SU-DHL-6 (cell line): ENCODE results near the gene SRBD1.

Source experiments
- H2AFZ ChIP-seq: fragments of 200-600 bp; sonication (generic); 2 replicates; pipeline ENCODE4 v1.6.1; 2014; ENCODE audit warnings: low read depth, mild to moderate bottlenecking, moderate library complexity, mixed read lengths, antibody characterized with exemption, low read length; ENCODE audit not compliant: severe bottlenecking
- H3F3A ChIP-seq: fragments of 200-600 bp; shearing (Covaris generic); 2 replicates; pipeline ENCODE4 v1.6.0; 2016; ENCODE audit warnings: antibody characterized with exemption, mild to moderate bottlenecking; ENCODE audit not compliant: insufficient read depth
- H3K27ac ChIP-seq: fragments of 200-600 bp; sonication (generic); 2 replicates; pipeline ENCODE4 v1.5.1; 2016; ENCODE audit warnings: low read depth, mild to moderate bottlenecking, low read length, moderate library complexity, mixed read lengths
- H3K27me3 ChIP-seq: fragments of 200-600 bp; sonication (generic), shearing (Covaris generic); 2 replicates; pipeline ENCODE4 v1.6.0; 2014; ENCODE audit warnings: mild to moderate bottlenecking, low read length
- H3K36me3 ChIP-seq: fragments of 200-600 bp; sonication (generic); 2 replicates; pipeline ENCODE4 v1.6.1; 2014; ENCODE audit warnings: mild to moderate bottlenecking, low read length, mixed read lengths
- H3K4me2 ChIP-seq: fragments of 300-600, 200-600 bp; shearing (Covaris generic), sonication (generic); 2 replicates; pipeline ENCODE4 v1.6.0; 2014; ENCODE audit warnings: low read length, low read depth, mild to moderate bottlenecking; ENCODE audit not compliant: poor library complexity, severe bottlenecking
- H3K4me3 ChIP-seq: fragments of 200-600 bp; sonication (generic); 2 replicates; pipeline ENCODE4 v1.5.1; 2014; ENCODE audit warnings: antibody characterized with exemption, low read length, mild to moderate bottlenecking, mixed read lengths; ENCODE audit not compliant: insufficient read depth, poor library complexity, severe bottlenecking
- H3K79me2 ChIP-seq: fragments of 200-600 bp; sonication (generic); 2 replicates; pipeline ENCODE4 v1.6.1; 2014; ENCODE audit warnings: mild to moderate bottlenecking, low read length, moderate library complexity; ENCODE audit not compliant: insufficient read depth
- H3K9ac ChIP-seq: fragments of 200-600 bp; sonication (generic); 2 replicates; pipeline ENCODE4 v1.7.0; 2014; ENCODE audit warnings: mild to moderate bottlenecking, low read length
- H3K9me2 ChIP-seq: fragments of 200-600 bp; sonication (generic); replicated peaks from 2 replicates; pipeline ENCODE4 v1.6.1; 2014; ENCODE audit warnings: low read length; ENCODE audit not compliant: insufficient read depth
- H3K9me3 ChIP-seq: fragments of 200-600 bp; sonication (generic); 2 replicates; pipeline ENCODE4 v1.6.1; 2014; ENCODE audit warnings: low read length, mixed read lengths; ENCODE audit not compliant: insufficient read depth
- H4K20me1 ChIP-seq: fragments of 200-600 bp; sonication (generic); 2 replicates; pipeline ENCODE4 v1.6.1; 2014; ENCODE audit warnings: low read depth, mild to moderate bottlenecking, antibody characterized with exemption, low read length, moderate library complexity, mixed read lengths
- CTCF ChIP-seq: fragments of 200-600 bp; sonication (generic); IDR thresholded peaks from one replicate; pipeline ENCODE4 v1.5.1; 2017; ENCODE audit warnings: antibody characterized with exemption, mild to moderate bottlenecking, low read length, moderate library complexity; ENCODE audit not compliant: insufficient read depth, poor library complexity, severe bottlenecking
- EZH2phosphoT487 ChIP-seq: fragments of 200-600 bp; sonication (generic), shearing (Covaris generic); conservative IDR thresholded peaks from 2 replicates; pipeline ENCODE4 v1.6.1; 2018; ENCODE audit warnings: mild to moderate bottlenecking, antibody characterized with exemption, low read length, moderate library complexity, mixed read lengths

The SRBD1 gene

GRCh38 chr2:45459860-45460259 is 151.2 kb downstream of the SRBD1 start:
- Histone ChIP-seq H2AFZ (no peak overlapping the region), H3F3A (no peaks in the 10 kb centered on the region), H3K27ac (no peak overlapping the region), H3K36me3 (no peaks in the 10 kb centered on the region), H3K9ac (no peak overlapping the region), H4K20me1 (no peaks in the 10 kb centered on the region), H3K79me2 (no peaks in the 10 kb centered on the region), H3K9me2 (no peaks in the 10 kb centered on the region), H3K9me3 (no peaks in the 10 kb centered on the region), H3K4me2 (no peak overlapping the region), H3K4me3 (no peak overlapping the region), H3K27me3 (no peaks in the 10 kb centered on the region)
- no peak for TF ChIP-seq CTCF
- TF ChIP-seq EZH2phosphoT487: no peak

- no peak overlapping the region for H2AFZ ChIP-seq
- TF ChIP-seq EZH2phosphoT487 (no peak), CTCF (no peak)
Measured at GRCh38 chr2:45458909-45459563, 152.0 kb downstream of the SRBD1 start.

GRCh38 chr2:45457211-45457945 is 153.7 kb downstream of the SRBD1 start:
- no peak overlapping the region for H3K4me2 ChIP-seq

More at GRCh38 chr2:45458909-45459563, 152.0 kb downstream of the SRBD1 start:
- Histone ChIP-seq H3K9ac (no peak overlapping the region), H4K20me1 (no peaks in the 10 kb centered on the region), H3F3A (no peaks in the 10 kb centered on the region), H3K9me2 (no peaks in the 10 kb centered on the region), H3K36me3 (no peaks in the 10 kb centered on the region), H3K4me2 (no peak overlapping the region), H3K27me3 (no peaks in the 10 kb centered on the region), H3K79me2 (no peaks in the 10 kb centered on the region), H3K27ac (no peak overlapping the region), H3K4me3 (no peak overlapping the region), H3K9me3 (no peaks in the 10 kb centered on the region)

More at GRCh38 chr2:45457211-45457945, 153.7 kb downstream of the SRBD1 start:
- TF ChIP-seq CTCF: no peak
- TF ChIP-seq EZH2phosphoT487: no peak
- H3K27ac ChIP-seq: no peak overlapping the region
- H3K36me3 ChIP-seq: no peaks in the 10 kb centered on the region
- H4K20me1 ChIP-seq: no peaks in the 10 kb centered on the region
- H3K9me2 ChIP-seq: no peaks in the 10 kb centered on the region
- H2AFZ ChIP-seq: no peak overlapping the region
- H3K9me3 ChIP-seq: no peaks in the 10 kb centered on the region
- H3F3A ChIP-seq: no peaks in the 10 kb centered on the region
- H3K79me2 ChIP-seq: no peaks in the 10 kb centered on the region
- no peak overlapping the region for H3K4me3 ChIP-seq
- no peak overlapping the region for H3K9ac ChIP-seq
- H3K27me3 ChIP-seq: no peaks in the 10 kb centered on the region
